ENCODE results near the gene NTF3.

Gene NTF3

GRCh38 chr12:5433081-5433844, 1.4 kb downstream of the NTF3 start:
- peak in 2 of 3 experiments; percentile 79 to 83 for DNase-seq

GRCh38 chr12:5433845-5434646, 2.1 kb downstream of the NTF3 start:
- no peak for DNase-seq

DNA sequence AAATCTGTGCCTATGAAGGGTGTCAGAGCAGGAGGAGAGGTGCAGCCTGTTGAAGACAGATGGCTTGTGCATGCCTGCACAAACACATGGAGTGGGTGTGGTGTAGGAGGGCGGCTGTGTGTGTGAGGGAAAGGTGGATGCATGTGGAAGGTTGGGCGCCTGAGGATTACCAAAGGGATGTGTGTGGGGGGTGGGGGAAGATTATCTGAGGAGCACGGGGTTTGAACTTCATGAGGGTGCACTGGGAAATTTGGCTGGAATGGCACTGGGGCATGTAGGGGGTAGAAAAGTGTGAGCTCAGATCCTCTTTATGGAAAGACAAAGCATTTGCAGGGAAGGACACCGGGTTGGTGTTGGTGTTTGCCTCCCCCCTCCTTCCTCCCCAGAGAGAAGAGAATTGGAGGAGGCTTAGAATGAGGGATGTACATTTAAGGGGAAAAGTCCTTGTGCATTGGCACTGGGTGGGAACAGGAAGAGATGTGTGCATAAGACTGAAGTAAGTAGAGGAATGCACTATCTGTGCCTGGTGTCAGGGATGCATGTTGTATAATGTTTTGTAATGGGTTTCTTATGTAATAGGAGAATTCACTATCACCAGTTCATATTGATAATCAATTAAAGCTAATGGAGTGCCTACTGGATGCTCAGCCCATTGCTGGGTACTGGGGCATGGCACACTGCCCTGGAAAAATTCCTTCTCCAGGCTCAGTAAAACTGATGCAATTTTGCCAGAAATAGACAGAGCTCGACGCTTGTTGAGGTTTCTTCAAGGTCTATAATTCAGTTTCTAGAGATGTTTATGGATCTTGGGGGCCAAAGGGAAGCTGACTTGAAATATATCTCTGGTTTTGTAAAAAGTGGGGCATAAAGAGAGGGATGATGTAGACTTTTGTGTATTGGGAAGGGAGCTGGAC, 3.0 kb downstream of the NTF3 start:
- no peak for DNase-seq

GRCh38 chr12:5437182-5437583, 5.3 kb downstream of the NTF3 start:
- no peak for DNase-seq

GRCh38 chr12:5437589-5437988, 5.7 kb downstream of the NTF3 start:
- DNase-seq = no peak

- DNase-seq = peak in 1 of 3 experiments; percentile 49
Measured at GRCh38 chr12:5438671-5439200, 6.8 kb downstream of the NTF3 start.

DNA sequence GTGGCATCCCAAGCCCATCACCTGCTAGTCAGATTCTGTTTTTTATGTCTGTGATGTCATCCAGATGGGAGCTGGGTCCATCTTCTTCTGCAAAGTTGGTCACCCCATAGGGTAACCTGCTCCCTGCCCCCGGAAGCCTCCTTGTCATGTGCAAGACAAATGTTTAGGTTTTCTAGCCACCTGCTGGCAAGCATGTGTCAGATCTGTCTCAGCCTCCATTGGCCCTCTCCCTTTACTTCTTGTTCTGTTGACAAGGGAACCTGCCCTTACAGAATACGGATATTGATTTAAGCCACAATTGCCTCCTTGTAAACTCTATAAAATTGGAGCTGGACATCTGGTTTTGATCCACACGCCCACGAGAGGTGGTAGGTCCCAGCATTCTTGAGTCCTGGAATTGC, 7.5 kb downstream of the NTF3 start:
- DNase-seq = peak in 2 of 3 experiments; percentile 40 to 54

DNA sequence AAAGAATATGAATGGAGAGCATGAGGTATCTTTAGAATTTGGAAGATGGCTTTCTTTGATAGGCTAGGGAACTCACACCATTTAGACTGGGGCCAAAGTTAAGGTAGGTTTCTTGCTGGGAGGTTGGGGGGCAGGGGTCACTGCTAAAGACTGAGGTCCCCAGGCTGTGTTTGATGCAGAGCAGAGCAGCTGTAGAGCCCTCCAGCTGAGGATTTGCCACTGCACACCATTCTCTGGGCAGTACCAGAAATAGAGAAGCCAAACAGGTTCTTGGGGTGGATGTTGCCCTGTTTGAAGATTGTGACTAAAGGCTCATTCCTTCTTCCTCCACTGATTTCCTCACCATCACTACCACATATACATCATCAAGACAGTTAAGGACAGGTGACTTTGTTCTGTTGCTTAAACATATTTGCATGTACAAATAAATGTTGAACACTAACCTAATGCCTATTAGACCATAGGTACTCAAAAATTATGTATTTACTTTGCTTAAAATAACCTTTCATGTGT, 7.9 kb downstream of the NTF3 start:
- peak in 1 of 3 experiments; percentile 25 for DNase-seq

- DNase-seq = no peak
Measured at GRCh38 chr12:5440978-5441377, 9.1 kb downstream of the NTF3 start.

GRCh38 chr12:5441497-5442236, 9.8 kb downstream of the NTF3 start:
- DNase-seq = peak in 1 of 3 experiments; percentile 44

GRCh38 chr12:5442251-5443006, 10.5 kb downstream of the NTF3 start:
- peak; percentile 61 to 88 (median 68) for DNase-seq

DNA sequence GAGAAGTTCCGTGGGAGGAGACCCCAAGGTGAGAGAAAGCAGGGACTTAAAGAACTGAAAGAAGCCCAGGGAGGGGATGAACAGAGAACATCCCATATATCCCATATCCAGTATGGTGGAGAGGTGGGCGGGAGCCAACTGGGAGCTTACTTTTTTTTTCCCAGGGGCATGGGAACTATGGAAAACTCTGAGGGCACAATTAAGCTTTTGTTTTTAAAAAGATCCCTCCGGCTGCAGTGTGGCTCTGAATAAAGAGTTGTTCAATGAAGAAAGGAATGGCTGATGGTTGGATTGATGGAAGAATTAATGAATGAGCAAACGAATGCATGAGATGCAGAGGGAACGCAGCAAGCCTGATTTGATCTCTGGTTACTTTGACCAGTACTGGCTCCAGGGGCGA, 12.6 kb downstream of the NTF3 start:
- no peak for DNase-seq

DNA sequence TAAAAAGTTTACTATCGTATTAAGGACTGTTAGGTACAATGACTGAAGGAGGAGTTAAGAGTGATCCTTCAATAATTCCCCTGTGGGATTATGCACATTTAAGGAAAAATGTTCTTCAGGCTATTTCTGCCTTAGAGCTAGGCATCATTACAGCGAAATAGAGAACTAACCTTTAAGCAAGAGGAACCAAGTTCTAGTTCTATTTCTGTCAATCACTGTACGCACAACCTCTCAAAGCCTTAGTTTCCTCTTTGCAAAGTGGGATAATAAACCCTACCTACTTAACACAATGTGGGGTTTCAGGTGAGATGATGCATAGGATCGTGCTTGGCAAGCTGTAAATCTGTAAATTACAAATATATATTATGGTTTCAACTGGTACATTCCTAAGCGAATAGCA, 15.4 kb downstream of the NTF3 start:
- DNase-seq = no peak

DNA sequence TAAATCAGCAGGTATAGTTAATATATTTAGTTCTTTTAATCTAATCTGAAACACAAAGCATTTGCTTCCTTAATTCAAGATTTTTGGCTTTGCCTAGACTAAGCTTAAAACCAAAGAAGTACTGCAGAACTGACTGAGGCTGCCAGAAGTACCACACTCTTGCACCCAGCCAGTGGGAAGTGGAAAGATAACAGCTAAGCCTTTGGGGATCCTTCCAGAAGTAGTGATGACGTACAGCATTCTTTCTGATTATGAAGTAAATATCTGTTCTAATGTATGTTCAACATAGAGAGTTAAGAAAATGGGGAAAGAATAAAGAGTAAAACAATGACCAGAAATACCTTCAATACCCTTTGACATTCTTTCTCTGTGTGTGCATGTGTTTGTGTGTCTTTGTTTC, 19.3 kb downstream of the NTF3 start:
- no peak for DNase-seq

- DNase-seq = no peak
Measured at GRCh38 chr12:5452569-5452968, 20.7 kb downstream of the NTF3 start.

- no peak for DNase-seq
Measured at GRCh38 chr12:5453466-5453865, 21.6 kb downstream of the NTF3 start.

- no peak for DNase-seq
Measured at GRCh38 chr12:5455045-5455444, 23.1 kb downstream of the NTF3 start.

DNA sequence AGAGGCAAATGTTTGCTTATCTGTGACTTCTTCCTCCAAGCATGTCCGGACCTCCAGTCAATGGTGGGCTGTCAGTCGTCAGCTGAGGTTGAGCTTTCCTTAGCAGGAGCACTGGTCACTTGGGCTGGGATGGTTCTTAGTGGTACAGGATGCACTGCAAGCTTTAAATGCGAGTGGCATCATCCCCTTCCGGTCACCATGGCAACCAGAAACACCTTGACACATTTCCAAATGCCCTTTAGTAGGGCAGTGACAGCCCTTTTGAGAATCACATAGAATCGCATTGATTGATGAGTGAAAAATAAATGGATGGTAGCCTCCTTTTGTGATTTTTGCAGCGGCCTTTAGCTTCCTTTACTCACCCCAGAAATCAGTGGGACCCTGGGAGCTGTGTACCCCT, 24.1 kb downstream of the NTF3 start:
- DNase-seq = peak in 1 of 3 experiments; percentile 15

- DNase-seq = no peak
Measured at GRCh38 chr12:5456906-5457305, 25.0 kb downstream of the NTF3 start.

GRCh38 chr12:5458229-5459050, 26.5 kb downstream of the NTF3 start:
- no peak for DNase-seq

Data from NCI-H1417 (cell line).